ENCODE results near the gene FIP1L1.

- TF ChIP-seq CTCF (IDR thresholded peaks at IDR 0.05; ENCODE audit: insufficient read depth, low read length) (no peak), GABPA (IDR thresholded peaks at IDR 0.05; ENCODE audit: low read depth) (no peak)
Observed at GRCh38 chr4:53362093-53362492, 15.3 kb upstream of the FIP1L1 start.

Measured in HL-60 (cell line).